C4-2B (cell line): ENCODE measurements around the gene CHRNE.

Experiments
- H3K27ac ChIP-seq: fragments of 450-650 bp; 2 replicates; pipeline ENCODE4 v1.5.1; 2017
- CTCF ChIP-seq: fragments of 450-650 bp; conservative IDR thresholded peaks from 2 replicates; pipeline ENCODE4 v1.5.1; 2017; ENCODE audit warnings: mild to moderate bottlenecking
- ZFX ChIP-seq: fragments of 450-650 bp; IDR thresholded peaks from 2 replicates; pipeline ENCODE4 v1.6.1; 2017

Gene CHRNE

GRCh38 chr17:4939546-4939795 lies 36.6 kb upstream of the CHRNE start:
- peak overlapping the region; percentile 97 for H3K27ac ChIP-seq
- peak; percentile 56; the same call in 1 of the 2 replicates for TF ChIP-seq ZFX
- TF ChIP-seq CTCF = no peak

- TF ChIP-seq CTCF = no peak
- TF ChIP-seq ZFX = no peak
- H3K27ac ChIP-seq = peak overlapping the region; percentile 97
Observed at GRCh38 chr17:4938688-4939545, 36.0 kb upstream of the CHRNE start.

- H3K27ac ChIP-seq = peak overlapping the region; percentile 97
- TF ChIP-seq CTCF (no peak), ZFX (no peak)
Observed at GRCh38 chr17:4938069-4938491, 35.2 kb upstream of the CHRNE start.

GRCh38 chr17:4937553-4937952 lies 34.7 kb upstream of the CHRNE start:
- no peak overlapping the region for H3K27ac ChIP-seq
- TF ChIP-seq ZFX = no peak
- TF ChIP-seq CTCF = no peak

GRCh38 chr17:4936436-4936835 lies 33.5 kb upstream of the CHRNE start:
- H3K27ac ChIP-seq = no peak overlapping the region
- TF ChIP-seq CTCF = no peak
- no peak for TF ChIP-seq ZFX

GRCh38 chr17:4935650-4936049 lies 32.8 kb upstream of the CHRNE start:
- no peak overlapping the region for H3K27ac ChIP-seq
- TF ChIP-seq CTCF = no peak
- no peak for TF ChIP-seq ZFX

- H3K27ac ChIP-seq = no peak overlapping the region
Observed at GRCh38 chr17:4934173-4934979, 31.5 kb upstream of the CHRNE start.

More at GRCh38 chr17:4934173-4934979, 31.5 kb upstream of the CHRNE start:
- TF ChIP-seq ZFX = no peak
- TF ChIP-seq CTCF = no peak
